NCI-H345 treated with DMSO at 0.1 percent for 48 hours (cell line): Measurements from ENCODE around the gene PDZK1IP1.
"Not testable (repeated sequence)": the region's sequence is repeated elsewhere in the genome, so short reads cannot be mapped to it uniquely, and the experiment has no call there.

Source experiments
- DNase-seq: peaks from one replicate; lab custom pipeline; 2025; ENCODE audit not compliant: unreplicated experiment; lab: John Stamatoyannopoulos, UW

PDZK1IP1 gene

GRCh38 chr1:47223921-47224675, 34.3 kb upstream of the PDZK1IP1 start:
- DNase-seq, result no peak

GRCh38 chr1:47223174-47223920, 33.5 kb upstream of the PDZK1IP1 start:
- DNase-seq, result no peak

GRCh38 chr1:47222476-47222875, 32.6 kb upstream of the PDZK1IP1 start:
- no peak for DNase-seq

GRCh38 chr1:47219590-47220220, 29.9 kb upstream of the PDZK1IP1 start:
- no peak for DNase-seq

- DNase-seq, result no peak
These were observed 29.2 kb upstream of the PDZK1IP1 start for GRCh38 chr1:47219001-47219400.

- peak; percentile 26 for DNase-seq
These were observed 26.6 kb upstream of the PDZK1IP1 start for GRCh38 chr1:47216278-47217059.

- DNase-seq, result no peak
These were observed 25.9 kb upstream of the PDZK1IP1 start for GRCh38 chr1:47215713-47216112.

- no peak for DNase-seq
These were observed 24.7 kb upstream of the PDZK1IP1 start for GRCh38 chr1:47214549-47214948.

- no peak for DNase-seq
These were observed 23.6 kb upstream of the PDZK1IP1 start for GRCh38 chr1:47213230-47213963.

- no peak for DNase-seq
These were observed 22.9 kb upstream of the PDZK1IP1 start for GRCh38 chr1:47212636-47213229.

- DNase-seq, result no peak
These were observed 22.0 kb upstream of the PDZK1IP1 start for GRCh38 chr1:47211796-47212269.

- DNase-seq, result no peak
These were observed 20.8 kb upstream of the PDZK1IP1 start for GRCh38 chr1:47210666-47211065.

- DNase-seq, result no peak
These were observed 20.0 kb upstream of the PDZK1IP1 start for GRCh38 chr1:47209725-47210325.

- DNase-seq, result no peak
These were observed 19.3 kb upstream of the PDZK1IP1 start for GRCh38 chr1:47209091-47209490.

GRCh38 chr1:47208374-47208850, 18.6 kb upstream of the PDZK1IP1 start:
- DNase-seq, result no peak

- no peak for DNase-seq
These were observed 18.1 kb upstream of the PDZK1IP1 start for GRCh38 chr1:47207803-47208373.

GRCh38 chr1:47205918-47206317, 16.1 kb upstream of the PDZK1IP1 start:
- no peak for DNase-seq

GRCh38 chr1:47203504-47203903, 13.7 kb upstream of the PDZK1IP1 start:
- DNase-seq, result not testable (repeated sequence)

GRCh38 chr1:47201179-47201578, 11.3 kb upstream of the PDZK1IP1 start:
- DNase-seq, result no peak
